NCI-H1417 treated with DMSO at 0.1 percent for 48 hours (cell line): ENCODE data around the gene LRP3.
"Not testable (repeated sequence)": the region's sequence is repeated elsewhere in the genome, so short reads cannot be mapped to it uniquely, and the experiment has no call there.

Experiments used
- DNase-seq: peaks from one replicate; lab custom pipeline; 2025; lab: John Stamatoyannopoulos, UW

Gene LRP3

GRCh38 chr19:33193865-33194362, at the start of gene LRP3:
Gene LRP3, plus strand, starts transcription at chr19:33194330. Its CDS starts 456 bp downstream, at chr19:33194786.
- no peak for DNase-seq

- no peak for DNase-seq
Measured at GRCh38 chr19:33146209-33146608, 47.9 kb upstream of the LRP3 start.

- DNase-seq, result no peak
Measured at GRCh38 chr19:33147538-33147937, 46.6 kb upstream of the LRP3 start.

GRCh38 chr19:33150852-33151518, 43.1 kb upstream of the LRP3 start:
- no peak for DNase-seq

- DNase-seq, result no peak
Measured at GRCh38 chr19:33152176-33152575, 42.0 kb upstream of the LRP3 start.

GRCh38 chr19:33152625-33153024, 41.5 kb upstream of the LRP3 start:
- not testable (repeated sequence) for DNase-seq

- not testable (repeated sequence) for DNase-seq
Measured at GRCh38 chr19:33154313-33154712, 39.8 kb upstream of the LRP3 start.

- DNase-seq, result no peak
Measured at GRCh38 chr19:33156334-33156733, 37.8 kb upstream of the LRP3 start.

- no peak for DNase-seq
Measured at GRCh38 chr19:33157906-33158305, 36.2 kb upstream of the LRP3 start.

- DNase-seq, result no peak
Measured at GRCh38 chr19:33158365-33158764, 35.8 kb upstream of the LRP3 start.

GRCh38 chr19:33159149-33159548, 35.0 kb upstream of the LRP3 start:
- DNase-seq, result no peak

- DNase-seq, result no peak
Measured at GRCh38 chr19:33159893-33160292, 34.2 kb upstream of the LRP3 start.

GRCh38 chr19:33161201-33161600, 32.9 kb upstream of the LRP3 start:
- DNase-seq, result no peak

GRCh38 chr19:33163481-33163880, 30.6 kb upstream of the LRP3 start:
- no peak for DNase-seq

GRCh38 chr19:33166037-33166436, 28.1 kb upstream of the LRP3 start:
- DNase-seq, result not testable (repeated sequence)

GRCh38 chr19:33167438-33167837, 26.7 kb upstream of the LRP3 start:
- DNase-seq, result no peak

- DNase-seq, result no peak
Measured at GRCh38 chr19:33168528-33168927, 25.6 kb upstream of the LRP3 start.

- DNase-seq, result no peak
Measured at GRCh38 chr19:33171222-33171795, 22.8 kb upstream of the LRP3 start.

- no peak for DNase-seq
Measured at GRCh38 chr19:33171916-33172359, 22.2 kb upstream of the LRP3 start.

- no peak for DNase-seq
Measured at GRCh38 chr19:33174186-33174585, 19.9 kb upstream of the LRP3 start.

GRCh38 chr19:33175156-33175782, 18.9 kb upstream of the LRP3 start:
- no peak for DNase-seq

- DNase-seq, result no peak
Measured at GRCh38 chr19:33175886-33176669, 18.1 kb upstream of the LRP3 start.
